ENCODE measurements around the gene HINT1. TPM values are rescaled to one million over a fixed set of nuclear protein-coding genes. Genes with fewer than 3 reads are reported as not detected.

Gene HINT1
- total RNA-seq, 1 experiment from 2014 or later = 249 TPM

DNA sequence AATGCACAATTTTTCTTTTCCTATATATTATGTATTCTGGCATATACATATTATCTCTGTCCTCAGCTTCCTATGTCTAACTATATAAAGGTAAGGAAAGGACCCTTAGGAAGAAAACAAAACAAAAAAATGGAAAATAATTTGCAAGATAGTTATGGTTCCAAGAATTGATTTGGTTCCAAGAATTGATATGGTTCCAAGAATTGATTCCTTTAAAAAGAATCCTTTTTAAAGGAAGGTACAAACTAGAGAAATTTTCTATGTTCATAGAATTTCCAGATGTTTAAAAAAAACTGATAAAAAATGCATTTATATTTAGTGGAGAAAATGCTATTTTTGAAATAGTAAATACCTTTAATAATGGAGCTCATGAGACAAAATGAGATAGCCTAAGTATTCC is 17.8 kb upstream of the HINT1 start:
- Mint-ChIP-seq H3K27ac (no peak overlapping the region), H3K9me3 (no peaks in the 10 kb centered on the region), H3K36me3 (ENCODE audit: insufficient read depth in 1 of 3, low read depth in 3 of 3) (no peaks in the 10 kb centered on the region), H3K4me3 (no peak overlapping the region), H3K4me1 (no peaks in the 10 kb centered on the region), H3K27me3 (ENCODE audit: low read depth) (no peaks in the 10 kb centered on the region)
- H3K79me2 ChIP-seq (ENCODE audit: insufficient read depth, low read length) = no peaks in the 10 kb centered on the region
- no peak for DNase-seq
- no peaks in the 10 kb centered on the region for H3K23me2 ChIP-seq (ENCODE audit: insufficient read length, low read depth, low read length, poor library complexity, severe bottlenecking)
- H3T11ph ChIP-seq (ENCODE audit: low read length) = no peak overlapping the region
- H3K4me1 ChIP-seq (ENCODE audit: insufficient read depth, low read length) = no peaks in the 10 kb centered on the region
- H2AFZ ChIP-seq (ENCODE audit: low read length) = no peak overlapping the region
- H3K23ac ChIP-seq (ENCODE audit: insufficient read length, low read depth, low read length) = no peak overlapping the region
- no peaks in the 10 kb centered on the region for H3K79me1 ChIP-seq (ENCODE audit: insufficient read depth, low read depth, low read length, poor library complexity, severe bottlenecking)
- H3K56ac ChIP-seq (ENCODE audit: insufficient read length, low read depth, low read length) = no peak overlapping the region
- H3K14ac ChIP-seq (ENCODE audit: insufficient read depth, low read length) = no peak overlapping the region
- H4K8ac ChIP-seq (replicated peaks; ENCODE audit: insufficient read length, low read depth, low read length) = no peak overlapping the region
- H3K9me3 ChIP-seq (ENCODE audit: control insufficient read depth, low read depth, low read length) = no peaks in the 10 kb centered on the region
- H3K9ac ChIP-seq (ENCODE audit: extremely low read depth, insufficient read length, low read length) = no peak overlapping the region
- H2BK120ac ChIP-seq (ENCODE audit: low read depth, low read length, poor library complexity, severe bottlenecking) = no peak overlapping the region
- H2BK12ac ChIP-seq (ENCODE audit: insufficient read length, low read depth, low read length) = no peak overlapping the region
- no peak overlapping the region for H3K4me2 ChIP-seq (ENCODE audit: insufficient read depth, insufficient read length, low read length)
- no peak overlapping the region for H4K91ac ChIP-seq (ENCODE audit: insufficient read length, low read depth, low read length)
- no peak overlapping the region for H2AK5ac ChIP-seq (ENCODE audit: insufficient read length, low read length)
- H3K4ac ChIP-seq (ENCODE audit: low read depth, low read length) = no peak overlapping the region
- H3K27ac ChIP-seq (ENCODE audit: insufficient read length, low read depth, low read length) = no peak overlapping the region
- no peak overlapping the region for H4K5ac ChIP-seq (ENCODE audit: insufficient read length, low read depth, low read length)
- H4K20me1 ChIP-seq (ENCODE audit: control insufficient read depth, insufficient read depth, insufficient read length) = no peaks in the 10 kb centered on the region
- TF ChIP-seq, protein P1, sequence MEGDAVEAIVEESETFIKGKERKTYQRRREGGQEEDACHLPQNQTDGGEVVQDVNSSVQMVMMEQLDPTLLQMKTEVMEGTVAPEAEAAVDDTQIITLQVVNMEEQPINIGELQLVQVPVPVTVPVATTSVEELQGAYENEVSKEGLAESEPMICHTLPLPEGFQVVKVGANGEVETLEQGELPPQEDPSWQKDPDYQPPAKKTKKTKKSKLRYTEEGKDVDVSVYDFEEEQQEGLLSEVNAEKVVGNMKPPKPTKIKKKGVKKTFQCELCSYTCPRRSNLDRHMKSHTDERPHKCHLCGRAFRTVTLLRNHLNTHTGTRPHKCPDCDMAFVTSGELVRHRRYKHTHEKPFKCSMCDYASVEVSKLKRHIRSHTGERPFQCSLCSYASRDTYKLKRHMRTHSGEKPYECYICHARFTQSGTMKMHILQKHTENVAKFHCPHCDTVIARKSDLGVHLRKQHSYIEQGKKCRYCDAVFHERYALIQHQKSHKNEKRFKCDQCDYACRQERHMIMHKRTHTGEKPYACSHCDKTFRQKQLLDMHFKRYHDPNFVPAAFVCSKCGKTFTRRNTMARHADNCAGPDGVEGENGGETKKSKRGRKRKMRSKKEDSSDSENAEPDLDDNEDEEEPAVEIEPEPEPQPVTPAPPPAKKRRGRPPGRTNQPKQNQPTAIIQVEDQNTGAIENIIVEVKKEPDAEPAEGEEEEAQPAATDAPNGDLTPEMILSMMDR (conservative IDR thresholded peaks at IDR 0.05) = no peak
- no peaks in the 10 kb centered on the region for H3K27me3 ChIP-seq (ENCODE audit: insufficient read depth, low read length)
- H2BK20ac ChIP-seq (ENCODE audit: low read depth, low read length, poor library complexity, severe bottlenecking) = no peak overlapping the region
- no peak overlapping the region for H2BK5ac ChIP-seq (ENCODE audit: insufficient read length, low read length)
- H2BK15ac ChIP-seq (ENCODE audit: low read depth, low read length) = no peak overlapping the region
- H3K18ac ChIP-seq (ENCODE audit: insufficient read length, low read depth, low read length) = no peak overlapping the region

All from H9 (cell line).